ENCODE results near the gene SEMA4C.

Gene SEMA4C, protein sequence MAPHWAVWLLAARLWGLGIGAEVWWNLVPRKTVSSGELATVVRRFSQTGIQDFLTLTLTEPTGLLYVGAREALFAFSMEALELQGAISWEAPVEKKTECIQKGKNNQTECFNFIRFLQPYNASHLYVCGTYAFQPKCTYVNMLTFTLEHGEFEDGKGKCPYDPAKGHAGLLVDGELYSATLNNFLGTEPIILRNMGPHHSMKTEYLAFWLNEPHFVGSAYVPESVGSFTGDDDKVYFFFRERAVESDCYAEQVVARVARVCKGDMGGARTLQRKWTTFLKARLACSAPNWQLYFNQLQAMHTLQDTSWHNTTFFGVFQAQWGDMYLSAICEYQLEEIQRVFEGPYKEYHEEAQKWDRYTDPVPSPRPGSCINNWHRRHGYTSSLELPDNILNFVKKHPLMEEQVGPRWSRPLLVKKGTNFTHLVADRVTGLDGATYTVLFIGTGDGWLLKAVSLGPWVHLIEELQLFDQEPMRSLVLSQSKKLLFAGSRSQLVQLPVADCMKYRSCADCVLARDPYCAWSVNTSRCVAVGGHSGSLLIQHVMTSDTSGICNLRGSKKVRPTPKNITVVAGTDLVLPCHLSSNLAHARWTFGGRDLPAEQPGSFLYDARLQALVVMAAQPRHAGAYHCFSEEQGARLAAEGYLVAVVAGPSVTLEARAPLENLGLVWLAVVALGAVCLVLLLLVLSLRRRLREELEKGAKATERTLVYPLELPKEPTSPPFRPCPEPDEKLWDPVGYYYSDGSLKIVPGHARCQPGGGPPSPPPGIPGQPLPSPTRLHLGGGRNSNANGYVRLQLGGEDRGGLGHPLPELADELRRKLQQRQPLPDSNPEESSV
- 66.2 reads per million, percentile 74 among the genes with 10 or more reads in this experiment for total RNA-seq

DNA sequence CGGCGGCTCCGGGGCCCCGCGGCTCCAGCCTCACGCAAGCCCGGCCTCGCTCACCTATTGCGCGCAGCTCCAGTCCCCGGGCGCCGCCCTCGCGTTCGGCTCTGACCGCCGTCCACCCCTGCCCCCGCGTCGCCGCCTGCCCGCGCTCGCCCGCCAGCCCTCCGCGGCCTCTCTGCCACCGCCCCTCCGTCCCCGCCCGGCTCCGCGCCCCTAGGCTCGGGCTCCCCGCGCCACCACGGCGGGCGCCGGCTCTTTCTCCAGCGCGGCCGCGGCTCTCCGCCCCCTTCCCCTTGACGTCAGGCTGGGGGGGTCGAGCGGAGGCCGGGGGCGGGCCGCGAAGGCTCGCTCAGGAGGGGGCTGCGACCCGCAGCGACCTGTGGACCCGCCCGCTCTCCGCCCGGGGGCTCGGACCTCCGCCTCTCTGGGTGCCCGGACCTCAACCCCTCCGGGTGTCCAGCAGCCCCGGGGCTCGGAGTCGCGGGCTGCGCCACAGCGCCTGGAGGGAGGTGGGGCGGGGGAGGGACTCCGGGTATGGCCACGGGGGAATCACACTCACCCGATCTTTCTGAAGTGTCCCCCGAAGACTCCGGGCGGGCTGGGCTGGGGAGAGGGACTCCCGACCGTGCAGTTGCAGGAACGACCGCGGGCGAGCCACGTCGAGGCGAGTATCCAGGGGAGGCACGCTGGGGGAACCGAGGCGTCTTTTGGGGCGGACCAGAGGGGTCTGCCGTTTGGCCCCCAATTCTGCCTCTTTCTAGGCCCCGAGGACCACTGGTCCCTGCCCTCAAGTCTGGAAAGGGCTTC lies at the start of gene SEMA4C:
TSS of gene SEMA4C (minus strand) at position 259 of the 804 bp plus-strand sequence. CDS start 2,194 bp downstream, outside the sequence.
- peak; percentile 58 for DNase-seq

DNA sequence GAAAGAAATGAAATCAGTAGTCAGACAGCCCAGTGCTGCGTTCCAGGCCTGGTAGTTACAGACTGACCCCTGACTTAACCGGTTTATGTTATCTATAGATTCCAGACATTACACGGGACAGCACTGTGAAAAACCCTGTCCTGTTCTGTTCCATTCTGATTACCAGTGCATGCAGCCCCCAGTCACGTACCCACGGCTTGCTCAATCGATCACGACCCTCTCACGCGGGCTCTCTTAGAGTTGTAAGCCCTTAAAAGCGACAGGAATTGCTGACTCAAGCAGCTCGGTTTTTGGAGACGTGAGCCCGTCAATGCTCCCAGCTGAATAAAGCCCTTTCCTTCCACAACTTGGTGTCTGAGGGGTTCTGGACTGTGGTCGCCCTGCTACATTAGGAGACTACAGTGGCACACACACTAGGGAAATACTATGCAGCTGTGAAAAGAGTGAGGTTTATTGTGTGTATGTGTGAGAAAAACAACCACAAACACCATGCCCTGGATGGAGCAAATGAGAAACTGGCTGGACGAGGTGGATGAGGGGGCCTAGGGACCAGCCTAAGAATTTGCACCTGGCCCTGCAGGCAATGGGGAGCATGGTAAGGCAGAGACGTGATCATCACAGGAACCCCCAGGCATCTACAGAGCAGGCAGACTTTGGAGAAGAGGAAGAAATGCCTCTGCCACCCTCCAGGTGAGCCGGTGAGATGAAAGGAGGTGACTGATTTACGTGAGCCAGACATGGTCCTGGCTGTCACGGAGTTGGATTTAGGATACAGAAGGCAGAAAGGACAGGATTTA lies 49.1 kb upstream of the SEMA4C start:
- DNase-seq: no peak

DNA sequence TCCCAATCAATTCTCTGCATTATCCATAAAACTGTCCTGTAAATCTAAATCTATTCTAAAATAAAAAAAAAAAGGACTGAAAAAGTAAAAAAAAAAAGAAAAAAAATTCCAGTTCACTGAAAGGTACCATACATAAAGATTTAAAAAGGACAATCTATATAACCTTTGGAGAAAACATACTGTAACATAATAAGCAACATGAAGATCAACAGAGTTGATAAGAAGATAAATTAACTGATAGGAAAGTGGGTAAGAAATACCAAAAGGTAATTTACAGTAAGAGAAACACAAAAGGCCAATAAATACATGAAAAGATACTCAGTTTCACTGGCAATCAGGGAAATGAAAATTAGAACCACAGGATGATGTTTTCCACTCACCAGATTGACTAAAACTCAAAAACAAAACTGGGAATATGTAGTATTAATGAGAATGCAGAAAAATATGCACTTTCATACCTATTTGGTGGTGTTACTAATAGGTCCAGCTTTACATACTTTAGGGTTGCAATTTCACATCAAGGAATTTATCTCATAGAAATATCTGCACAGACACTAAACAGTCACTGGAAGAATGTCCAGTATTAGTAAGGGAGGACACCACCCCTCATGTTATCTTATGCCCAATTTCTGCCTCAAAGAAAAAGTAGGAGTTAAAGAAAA lies 48.3 kb upstream of the SEMA4C start:
- no peak for DNase-seq

DNA sequence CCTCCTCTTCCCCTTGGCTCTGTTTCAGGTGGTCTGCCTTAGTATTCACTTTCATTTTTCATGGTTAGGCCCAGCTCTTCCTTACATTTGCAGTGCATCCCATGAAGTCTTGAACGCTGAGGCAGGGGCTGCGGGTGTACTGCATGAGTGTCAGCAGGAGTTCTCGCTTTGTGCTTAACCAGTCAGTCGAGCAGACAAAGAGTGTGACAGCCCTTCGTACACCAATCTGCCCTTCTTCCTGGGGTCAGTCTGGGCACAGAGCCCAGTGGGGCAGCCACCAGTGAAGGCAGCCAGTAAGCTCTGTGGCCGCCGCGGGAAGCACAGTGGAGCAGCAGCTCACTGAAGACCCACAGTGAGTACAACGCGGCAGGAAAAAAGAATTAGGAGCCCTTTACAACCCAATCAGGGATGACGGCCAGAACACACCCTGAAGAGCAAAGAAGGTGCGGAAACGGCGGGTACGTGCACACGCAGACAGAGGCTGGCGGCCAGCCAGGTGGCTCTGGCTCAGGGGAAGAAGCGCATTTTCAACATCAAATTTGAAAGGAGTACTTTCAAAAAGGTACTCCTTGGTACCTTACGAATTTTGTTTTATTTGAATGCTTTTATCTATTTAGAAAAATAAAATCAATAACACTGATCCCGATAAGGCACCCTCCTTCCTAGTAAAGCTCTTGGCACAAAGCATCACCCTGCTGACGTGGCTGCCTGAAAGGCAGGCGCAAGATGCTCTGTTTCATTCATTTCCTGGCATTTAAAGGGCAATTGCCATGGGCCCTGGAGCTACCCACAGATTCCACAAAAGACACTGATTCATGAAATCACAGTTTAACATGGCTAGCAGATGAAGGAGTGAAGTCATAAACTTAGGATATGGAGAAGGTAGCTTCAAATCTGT lies 47.0 kb upstream of the SEMA4C start:
- DNase-seq: no peak

DNA sequence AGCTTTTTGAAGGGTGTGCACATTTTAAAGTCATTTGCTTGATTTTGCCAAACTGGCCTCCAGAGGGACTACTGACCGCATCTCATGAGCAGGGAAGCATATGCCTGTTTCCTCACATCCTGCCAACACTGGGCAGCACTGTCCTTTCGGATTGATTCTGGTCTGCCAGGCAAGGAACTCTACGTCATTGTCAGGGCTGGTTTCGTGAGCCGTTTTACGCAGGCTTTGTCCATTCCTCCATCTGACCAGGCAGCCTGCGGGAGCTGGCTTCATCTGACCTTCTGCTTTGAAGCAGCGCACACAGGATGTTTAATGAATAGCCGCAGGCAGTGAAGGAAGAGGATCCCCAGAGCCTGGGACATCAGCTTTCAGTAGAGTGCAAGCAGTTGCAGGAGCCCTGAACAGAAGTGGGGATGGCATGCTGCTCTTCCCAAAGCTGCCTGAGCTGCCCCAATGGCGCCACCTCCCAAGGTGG lies 46.3 kb upstream of the SEMA4C start:
- no peak for DNase-seq

DNA sequence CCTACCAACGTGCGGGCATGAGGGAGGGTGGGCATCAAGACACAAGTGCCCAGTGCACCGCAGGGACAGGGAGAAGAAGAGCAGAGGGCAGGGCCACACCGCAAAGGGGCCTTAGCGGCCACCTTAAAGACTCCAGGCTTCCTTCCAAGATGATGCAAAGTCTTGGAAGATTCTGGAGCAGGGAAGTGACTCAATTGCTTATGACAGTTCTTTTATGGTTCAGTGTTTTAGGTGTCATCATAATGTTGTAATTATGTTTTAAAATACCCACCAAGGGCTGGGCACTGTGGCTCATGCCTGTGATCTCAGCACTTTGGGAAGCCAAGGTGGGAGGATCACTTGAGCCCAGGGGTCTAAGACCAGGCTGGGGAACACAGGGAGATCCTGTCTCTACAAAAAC lies 44.5 kb upstream of the SEMA4C start:
- no peak for DNase-seq

DNA sequence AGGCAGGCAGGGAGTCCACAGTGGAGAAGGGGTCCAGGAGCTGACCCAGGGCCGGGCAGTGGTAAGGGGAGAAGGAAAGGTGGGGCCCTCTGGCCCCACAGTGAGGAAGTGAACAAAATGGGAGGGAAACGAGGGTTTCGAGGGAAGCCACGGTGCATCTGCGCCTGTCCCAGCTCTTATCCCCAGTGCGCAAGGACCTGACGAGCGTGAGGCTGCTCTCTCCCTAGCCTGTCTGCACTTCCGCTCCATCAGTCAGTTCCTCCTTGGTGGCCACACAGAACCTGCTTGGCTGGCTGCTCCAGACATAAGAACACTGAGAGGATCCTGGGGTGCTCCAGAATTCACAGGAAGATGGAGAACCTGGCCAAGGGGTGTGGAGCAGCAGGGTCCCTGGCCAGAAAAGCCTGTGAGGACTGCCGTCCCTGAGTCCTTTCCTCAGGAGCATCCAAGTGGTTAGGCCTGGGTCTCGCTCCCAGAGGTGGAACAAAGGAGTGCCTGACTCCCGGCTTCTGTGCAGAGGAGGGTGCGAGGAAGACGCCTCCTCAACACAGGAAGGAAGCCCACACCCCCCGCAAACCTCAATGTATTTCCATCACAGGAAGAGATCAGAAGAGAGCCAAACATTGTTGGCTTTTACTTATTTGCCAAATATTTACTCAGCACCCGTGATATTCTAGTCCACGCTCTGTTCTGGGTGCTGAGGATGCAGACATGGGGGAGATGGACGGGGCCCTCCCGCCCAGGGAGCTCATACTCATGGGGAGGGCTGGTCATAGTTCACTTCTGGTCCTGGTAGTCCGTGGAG lies 43.7 kb upstream of the SEMA4C start:
- peak; percentile 29 for DNase-seq

DNA sequence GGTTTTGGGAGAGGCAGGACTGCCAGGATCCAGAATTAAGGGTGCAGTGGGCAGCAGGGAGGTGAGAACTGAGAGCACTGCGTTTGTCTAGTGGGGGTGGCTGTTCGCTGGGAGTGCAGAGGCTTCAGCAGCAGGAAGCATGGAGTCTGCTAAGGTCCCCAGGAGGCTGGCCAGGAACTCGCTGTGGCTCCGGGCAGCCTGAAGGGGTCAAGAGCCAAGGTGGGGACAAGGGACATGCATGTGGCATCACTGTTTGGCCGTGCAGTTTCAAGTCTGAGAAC lies 43.2 kb upstream of the SEMA4C start:
- no peak for DNase-seq

DNA sequence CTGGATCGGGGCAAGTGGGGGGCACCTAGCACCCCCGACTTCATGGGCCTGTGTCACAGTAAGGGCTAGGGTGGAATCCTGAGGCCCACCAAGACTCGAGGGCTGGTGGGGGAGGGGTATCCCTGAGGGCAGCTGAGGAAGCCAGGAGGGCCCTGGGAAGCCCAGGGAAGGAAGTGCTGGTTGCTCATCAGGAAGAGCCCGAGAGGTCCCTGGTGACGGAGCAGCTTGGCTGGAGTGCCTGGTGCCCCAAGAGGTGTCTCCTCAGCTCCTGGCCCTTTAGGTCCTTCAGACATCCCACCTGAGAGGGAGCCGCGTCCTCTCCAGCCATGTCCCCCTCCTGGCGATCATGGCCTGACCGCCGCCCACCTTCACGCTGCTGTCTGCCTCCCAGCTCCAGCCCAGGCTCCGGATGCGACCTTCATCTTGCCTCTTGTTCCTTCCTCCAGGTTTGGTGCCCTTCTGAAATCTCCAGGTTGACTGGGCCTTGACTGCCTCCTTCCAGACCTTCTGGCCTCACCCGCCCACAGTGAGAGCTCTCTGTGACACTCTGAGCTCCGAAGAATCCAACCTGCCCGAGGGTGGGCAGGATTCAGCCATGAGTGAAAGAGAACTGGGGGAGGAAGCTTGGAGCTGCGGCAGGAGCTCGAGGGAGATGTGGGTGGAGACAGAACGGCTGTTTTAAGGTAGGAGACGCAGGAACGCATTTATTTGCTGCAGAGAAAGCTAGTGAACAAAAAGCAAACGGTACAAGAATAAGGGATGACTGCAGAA lies 42.7 kb upstream of the SEMA4C start:
- DNase-seq: no peak

DNA sequence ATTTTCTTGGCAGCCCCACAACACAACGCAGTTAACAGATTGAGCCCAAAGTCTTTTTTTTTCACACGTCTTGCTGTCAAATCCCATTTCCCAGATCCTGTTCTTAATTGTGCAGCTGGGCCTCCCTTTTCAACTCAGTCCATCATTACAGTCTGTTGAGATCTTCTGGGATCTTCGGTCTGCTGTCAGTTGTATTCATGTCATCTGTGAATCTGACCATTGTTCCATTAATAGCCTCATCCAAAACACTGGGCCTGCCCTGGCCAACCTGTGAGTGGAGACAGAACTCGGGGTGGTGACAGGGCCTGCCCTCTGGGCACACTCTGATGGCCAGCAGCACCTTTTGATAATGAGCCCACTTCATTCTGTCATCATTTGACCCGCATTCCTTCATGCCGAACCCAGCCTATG lies 39.7 kb upstream of the SEMA4C start:
- no peak for DNase-seq

DNA sequence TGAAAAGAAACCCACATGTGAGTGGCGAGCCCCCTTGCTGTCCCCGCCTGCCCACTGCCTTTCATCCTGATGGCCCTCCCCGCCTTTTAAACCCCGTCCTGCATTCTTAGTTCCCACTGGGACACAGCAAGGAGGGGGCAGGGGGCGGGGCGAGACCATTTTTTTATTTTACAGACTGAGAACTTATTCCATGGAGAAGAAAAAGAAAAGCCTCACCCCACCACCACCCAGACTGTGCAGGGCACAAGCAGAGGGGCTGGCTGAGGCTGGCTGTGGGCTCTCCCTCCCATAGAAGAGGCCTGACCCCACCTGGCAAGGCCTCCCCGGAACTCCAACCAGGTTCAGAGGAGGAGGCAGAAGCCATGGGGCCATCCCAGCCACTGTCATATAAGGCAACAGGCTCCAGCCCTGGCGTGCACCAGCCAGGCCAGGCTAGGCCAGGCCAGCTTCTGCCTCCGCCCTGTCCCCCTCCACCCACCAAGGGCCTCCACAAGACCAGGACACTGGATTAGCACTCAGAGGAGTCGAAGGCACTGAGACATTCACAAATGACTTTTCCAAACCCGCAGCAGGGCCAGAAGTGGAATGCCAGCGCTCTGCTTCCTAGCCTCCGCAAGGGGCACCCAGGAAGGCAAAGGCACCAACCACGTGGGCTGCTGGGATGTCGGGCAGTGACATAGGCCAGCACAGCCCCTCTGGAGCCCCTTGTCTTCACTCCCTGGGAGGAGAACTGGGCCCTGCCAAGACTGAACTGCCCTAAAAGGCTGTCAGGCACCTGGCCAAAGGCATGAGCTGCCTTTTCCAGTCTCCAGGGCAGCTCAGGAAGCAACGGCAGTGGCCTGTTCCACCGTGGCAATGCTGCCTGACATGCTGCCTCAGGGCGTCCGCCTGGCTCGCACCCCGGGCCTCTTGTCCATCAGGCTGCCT lies 37.5 kb upstream of the SEMA4C start:
- DNase-seq: no peak

DNA sequence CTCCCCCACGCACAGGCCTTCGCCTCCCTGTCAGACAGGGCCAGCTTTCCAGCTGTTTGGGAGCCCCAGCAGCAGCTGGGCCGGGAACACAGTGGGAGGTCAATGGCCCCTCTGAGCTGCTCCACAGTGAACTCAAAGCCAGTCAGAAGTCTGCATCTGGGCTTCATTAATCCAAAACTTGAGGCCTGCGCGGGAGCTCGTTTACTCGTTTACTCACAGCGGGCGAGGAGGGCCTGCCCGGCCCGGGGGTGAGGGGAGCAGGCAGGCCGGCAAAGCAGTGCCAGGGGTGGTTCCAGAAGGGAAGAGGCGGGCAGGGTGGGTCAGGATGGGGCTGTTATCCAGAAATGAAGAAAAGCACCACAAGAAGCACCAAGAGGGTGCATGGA lies 36.8 kb upstream of the SEMA4C start:
- no peak for DNase-seq

DNA sequence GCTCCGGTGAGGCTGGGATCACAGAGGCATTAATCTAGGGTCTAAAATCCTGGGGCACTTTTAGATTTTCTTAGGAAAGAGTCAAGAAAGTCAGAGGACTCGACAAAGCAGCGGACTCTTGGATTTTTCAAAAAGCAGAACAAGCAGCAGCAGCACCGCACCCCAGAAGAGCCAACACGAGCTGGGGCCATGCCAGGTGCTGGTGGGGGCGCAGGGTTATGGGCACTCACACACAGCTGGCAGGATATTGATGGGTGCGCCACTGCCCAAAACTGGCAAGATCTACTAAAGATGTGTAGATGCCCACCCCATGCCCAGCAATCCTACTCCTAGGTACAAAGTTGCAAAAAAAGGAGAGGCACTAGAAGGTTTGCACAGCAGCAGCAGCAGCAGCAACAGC lies 33.9 kb upstream of the SEMA4C start:
- DNase-seq: no peak

DNA sequence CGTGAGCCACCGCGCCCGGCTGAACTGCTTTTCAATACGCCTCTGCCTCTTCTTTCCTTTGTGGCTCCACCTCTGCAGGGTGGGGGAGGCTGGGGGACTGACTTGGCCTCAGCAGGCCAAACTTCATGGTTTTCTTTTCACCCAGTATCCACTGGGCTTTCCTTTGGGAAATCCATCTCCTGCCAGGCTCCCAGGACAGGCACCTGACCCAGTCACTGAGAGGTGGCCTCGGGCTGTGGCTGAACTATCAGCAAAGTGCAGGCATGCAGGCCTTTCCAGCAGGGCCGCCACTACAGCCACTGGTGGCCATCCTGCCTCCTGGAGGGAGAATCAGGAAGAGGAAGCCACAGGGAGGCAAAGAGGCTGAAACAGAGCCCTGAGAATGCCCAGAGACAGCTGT lies 33.4 kb upstream of the SEMA4C start:
- no peak for DNase-seq

DNA sequence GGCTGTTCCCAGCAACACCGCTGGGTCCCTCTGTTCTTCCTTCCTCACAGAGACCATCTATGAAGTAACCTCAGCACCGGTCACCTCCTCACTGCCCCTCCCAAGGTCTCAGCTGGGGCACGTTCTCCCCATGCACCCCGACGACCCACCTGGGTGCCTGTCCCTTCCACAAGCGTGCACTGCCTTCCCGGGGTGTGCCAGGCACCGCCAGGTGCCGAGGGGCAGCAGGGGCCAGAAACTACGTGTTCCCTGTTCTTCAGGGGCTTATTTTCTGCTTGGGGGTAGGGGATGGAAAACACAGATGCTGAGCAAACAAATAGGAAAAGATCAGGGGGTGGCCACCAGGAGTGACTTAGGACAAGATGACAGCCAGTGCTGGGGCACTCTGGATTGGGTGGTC lies 30.4 kb upstream of the SEMA4C start:
- DNase-seq: no peak

DNA sequence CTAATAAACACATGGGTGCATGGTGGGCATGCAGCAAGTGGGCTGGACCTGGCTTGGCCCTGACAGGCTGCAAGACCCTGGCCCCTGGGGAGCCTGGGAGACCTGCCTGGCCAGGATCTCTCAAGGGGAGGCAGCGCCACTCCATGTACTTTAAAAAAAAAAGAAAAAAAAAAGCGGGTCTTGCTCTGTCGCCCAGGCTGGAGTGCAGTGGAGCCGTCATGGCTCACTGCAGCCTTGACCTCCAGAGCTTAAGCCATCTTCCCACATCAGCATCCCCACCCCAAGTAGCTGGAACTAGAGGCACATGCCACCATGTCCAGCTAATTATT lies 29.5 kb upstream of the SEMA4C start:
- DNase-seq: no peak

DNA sequence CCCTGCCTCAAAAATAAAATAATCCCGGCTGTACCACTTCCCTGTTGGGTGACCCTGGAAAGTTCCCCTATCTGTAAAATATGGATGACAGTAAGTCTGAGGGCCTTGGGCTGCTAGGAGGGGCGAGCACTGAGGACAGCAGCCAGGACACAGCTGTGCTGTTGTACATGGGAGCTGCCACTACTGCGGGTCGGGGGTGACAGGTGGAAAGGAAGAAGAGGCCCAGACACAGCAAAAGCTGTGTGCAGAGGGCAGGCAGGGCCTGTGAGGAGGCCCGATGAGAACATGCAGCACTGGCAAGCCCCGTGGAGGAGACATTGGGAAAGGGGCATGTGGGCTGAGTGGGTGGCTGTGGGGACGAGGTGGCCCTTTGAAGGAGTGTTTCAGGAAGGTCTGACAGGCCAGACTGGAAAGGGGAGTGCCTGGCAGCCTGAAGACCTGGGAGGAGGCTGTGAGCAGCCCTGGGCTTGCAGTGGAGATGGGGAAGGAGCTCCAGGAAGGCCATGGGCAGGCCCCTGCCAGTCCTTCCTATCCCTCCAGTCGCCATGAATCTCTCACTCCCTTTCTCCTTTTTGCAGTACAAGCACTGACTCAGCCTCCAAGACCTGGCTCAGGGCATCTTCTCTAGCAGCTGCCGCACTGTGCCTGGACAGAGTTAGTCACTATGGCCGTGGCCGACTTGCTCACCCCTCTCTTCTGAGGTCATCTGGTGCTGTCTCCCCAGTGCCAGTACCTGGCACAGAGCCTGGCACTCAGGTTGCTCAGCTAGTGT lies 28.9 kb upstream of the SEMA4C start:
- no peak for DNase-seq

All from effector CD4-positive, alpha-beta T cell (primary cell).